NCI-H146 treated with DMSO at 0.1 percent for 48 hours (cell line): ENCODE results near the gene BEX4.
"Not testable (repeated sequence)": the region's sequence is repeated elsewhere in the genome, so short reads cannot be mapped to it uniquely, and the experiment has no call there.

ENCODE experiments used
- DNase-seq: peaks from one replicate; lab custom pipeline; 2025; ENCODE audit not compliant: unreplicated experiment; lab: John Stamatoyannopoulos, UW

BEX4 gene

GRCh38 chrX:103214870-103215424 lies at the start of gene BEX4:
Gene BEX4 (plus strand): TSS chrX:103215108. CDS start chrX:103216154, 1,046 bp downstream.
- peak; percentile 18 for DNase-seq

- no peak for DNase-seq
Observed at GRCh38 chrX:103170216-103170615, 44.7 kb upstream of the BEX4 start.

- no peak for DNase-seq
Observed at GRCh38 chrX:103171353-103171752, 43.6 kb upstream of the BEX4 start.

- not testable (repeated sequence) for DNase-seq
Observed at GRCh38 chrX:103175256-103175655, 39.7 kb upstream of the BEX4 start.

GRCh38 chrX:103175944-103176753 lies 38.8 kb upstream of the BEX4 start:
- peak; percentile 12 for DNase-seq

GRCh38 chrX:103177556-103177955 lies 37.4 kb upstream of the BEX4 start:
- DNase-seq = no peak

- no peak for DNase-seq
Observed at GRCh38 chrX:103183912-103184311, 31.0 kb upstream of the BEX4 start.

GRCh38 chrX:103187953-103188475 lies 26.9 kb upstream of the BEX4 start:
- no peak for DNase-seq

GRCh38 chrX:103197721-103198306 lies 17.1 kb upstream of the BEX4 start:
- DNase-seq = no peak

GRCh38 chrX:103198668-103199067 lies 16.2 kb upstream of the BEX4 start:
- DNase-seq = not testable (repeated sequence)

- no peak for DNase-seq
Observed at GRCh38 chrX:103201041-103201440, 13.9 kb upstream of the BEX4 start.

- DNase-seq = no peak
Observed at GRCh38 chrX:103210056-103210455, 4.9 kb upstream of the BEX4 start.

- no peak for DNase-seq
Observed at GRCh38 chrX:103211012-103211715, 3.7 kb upstream of the BEX4 start.

- no peak for DNase-seq
Observed at GRCh38 chrX:103212749-103213457, 2.0 kb upstream of the BEX4 start.

- peak; percentile 25 for DNase-seq
Observed at GRCh38 chrX:103215425-103215991, 600 bp downstream of the BEX4 start.

GRCh38 chrX:103220511-103221323 lies 5.8 kb downstream of the BEX4 start:
- DNase-seq = no peak

- DNase-seq = not testable (repeated sequence)
Observed at GRCh38 chrX:103225918-103226317, 11.0 kb downstream of the BEX4 start.

GRCh38 chrX:103233263-103233662 lies 18.4 kb downstream of the BEX4 start:
- no peak for DNase-seq

GRCh38 chrX:103234869-103235268 lies 20.0 kb downstream of the BEX4 start:
- no peak for DNase-seq

- not testable (repeated sequence) for DNase-seq
Observed at GRCh38 chrX:103235608-103236007, 20.7 kb downstream of the BEX4 start.
